CD4-positive, CD25-positive, alpha-beta regulatory T cell (primary cell): Measurements from ENCODE around the gene CEP164. TPM values are rescaled to one million over a fixed set of nuclear protein-coding genes. Genes with fewer than 3 reads are reported as not detected.
"Not testable (repeated sequence)": the region's sequence is repeated elsewhere in the genome, so short reads cannot be mapped to it uniquely, and the experiment has no call there.

ENCODE experiments used
- ATAC-seq, 2 donors: fragments of 150-1000 bp; cut with Tn5 transposase; one replicate each; pipeline ENCODE4 v1.10.0; 2021; ENCODE audit warnings: low read depth in 2 of 2, moderate number of reproducible peaks in 2 of 2, moderate library complexity in 1 of 2
- DNase-seq, 3 donors: peaks; one replicate each; pipeline versions ENCODE4 v3.0.0 to v3.0.0-alpha.2; 2012 to 2022; ENCODE audit warnings: mixed read lengths in 1 of 3
- H3K27ac ChIP-seq: one replicate; pipeline ENCODE4 v1.7.0; 2013; ENCODE audit warnings: mild to moderate bottlenecking, low read length; ENCODE audit not compliant: insufficient read depth, poor library complexity, severe bottlenecking
- H3K27me3 ChIP-seq: one replicate; pipeline ENCODE4 v1.7.0; 2013; ENCODE audit warnings: low read length; ENCODE audit not compliant: control insufficient read depth, insufficient read depth
- H3K36me3 ChIP-seq: one replicate; pipeline ENCODE4 v1.7.0; 2013; ENCODE audit warnings: mild to moderate bottlenecking, low read length, moderate library complexity; ENCODE audit not compliant: control insufficient read depth, insufficient read depth
- H3K4me1 ChIP-seq: 2 replicates; pipeline ENCODE4 v1.7.0; 2013; ENCODE audit warnings: mild to moderate bottlenecking, low read length; ENCODE audit not compliant: insufficient read depth, control insufficient read depth, poor library complexity, severe bottlenecking
- H3K4me3 ChIP-seq: one replicate; pipeline ENCODE4 v1.7.0; 2013; ENCODE audit warnings: low read depth, mild to moderate bottlenecking, low read length, moderate library complexity
- H3K9me3 ChIP-seq, 2 experiments: 1 replicate in 1 of 2; 2 replicates in 1 of 2; pipeline ENCODE4 v1.7.0; 2013; ENCODE audit warnings: low read length in 2 of 2, mild to moderate bottlenecking in 1 of 2, moderate library complexity in 1 of 2; ENCODE audit not compliant: control insufficient read depth in 2 of 2
- H3K27ac Mint-ChIP-seq, 3 donors: one replicate each; pipeline ENCODE4 v1.8.0; 2020 to 2022; ENCODE audit warnings: mild to moderate bottlenecking in 3 of 3, mixed read lengths in 3 of 3, moderate library complexity in 2 of 3
- H3K27me3 Mint-ChIP-seq: one replicate; pipeline ENCODE4 v1.8.0; 2022; ENCODE audit warnings: mild to moderate bottlenecking, mixed read lengths
- H3K36me3 Mint-ChIP-seq: one replicate; pipeline ENCODE4 v1.8.0; 2020; ENCODE audit warnings: mixed read lengths
- H3K4me1 Mint-ChIP-seq, 4 donors: one replicate each; pipeline ENCODE4 v1.8.0; 2020 to 2022; ENCODE audit warnings: mixed read lengths in 4 of 4, mild to moderate bottlenecking in 1 of 4
- H3K4me3 Mint-ChIP-seq, 4 donors: one replicate each; pipeline ENCODE4 v1.8.0; 2020 to 2022; ENCODE audit warnings: mild to moderate bottlenecking in 4 of 4, mixed read lengths in 4 of 4, moderate library complexity in 3 of 4
- H3K9me3 Mint-ChIP-seq, 7 donors: one replicate each; pipeline ENCODE4 v1.8.0; 2020 to 2022; ENCODE audit warnings: mixed read lengths in 7 of 7, mild to moderate bottlenecking in 3 of 7, moderate library complexity in 2 of 7
- polyA plus RNA-seq, 4 donors: library from polyadenylated mRNA; unstranded; fragments of 300-500 nt; fragmentation: Illumina TruSeq; gene quantifications; one replicate each; pipeline ENCODE4 v1.2.3, GENCODE V29; 2021
- total RNA-seq: library from RNA; stranded (reverse); gene quantifications from one replicate; pipeline ENCODE4 v1.2.3, GENCODE V29; 2022

The CEP164 gene
- total and polyA plus RNA-seq, 5 donors from 2014 or later = 19.7 to 73.4 (median 21.3) TPM

GRCh38 chr11:117405898-117406297, 78.2 kb downstream of the CEP164 start:
- peaks cover 28% of the 10 kb centered on the region for H3K36me3 ChIP-seq
- not testable (repeated sequence) for H3K4me1 Mint-ChIP-seq, H3K27ac ChIP-seq

GRCh38 chr11:117407016-117407415, 79.4 kb downstream of the CEP164 start:
- Histone ChIP-seq H3K27ac (no peak overlapping the region), H3K27me3 (no peaks in the 10 kb centered on the region), H3K9me3 (peaks cover 2 to 15% of the 10 kb centered on the region in 2 experiments), H3K4me1 (no peaks in the 10 kb centered on the region), H3K36me3 (peaks cover 28% of the 10 kb centered on the region), H3K4me3 (no peak overlapping the region)
- Mint-ChIP-seq H3K27me3 (no peaks in the 10 kb centered on the region), H3K4me3 (no peak overlapping the region), H3K27ac (no peak overlapping the region), H3K4me1 (peaks cover 0 to 2% (median 0%) of the 10 kb centered on the region in 4 donors), H3K36me3 (peaks cover 57% of the 10 kb centered on the region), H3K9me3 (peaks cover 0 to 12% (median 2%) of the 10 kb centered on the region in 7 donors)
- no peak for DNase-seq
- ATAC-seq = no peak

More at GRCh38 chr11:117405898-117406297, 78.2 kb downstream of the CEP164 start:
- not testable (repeated sequence) for H3K4me3 ChIP-seq, DNase-seq, H3K27ac Mint-ChIP-seq, H3K27me3 ChIP-seq, H3K4me1 ChIP-seq, H3K27me3 Mint-ChIP-seq, ATAC-seq, H3K4me3 Mint-ChIP-seq
- peaks cover 2 to 15% of the 10 kb centered on the region in 2 experiments for H3K9me3 ChIP-seq
- peaks cover 0 to 12% (median 2%) of the 10 kb centered on the region in 7 donors for H3K9me3 Mint-ChIP-seq
- peaks cover 63% of the 10 kb centered on the region for H3K36me3 Mint-ChIP-seq

GRCh38 chr11:117408356-117408755, 80.7 kb downstream of the CEP164 start:
- Mint-ChIP-seq H3K9me3 (peaks cover 0 to 12% (median 2%) of the 10 kb centered on the region in 7 donors), H3K27ac (peak overlapping the region in 1 of 3 donors; percentile 46), H3K4me3 (no peak overlapping the region), H3K36me3 (peaks cover 51% of the 10 kb centered on the region), H3K4me1 (no peaks in the 10 kb centered on the region), H3K27me3 (no peaks in the 10 kb centered on the region)
- no peaks in the 10 kb centered on the region for H3K27me3 ChIP-seq
- no peaks in the 10 kb centered on the region for H3K4me1 ChIP-seq
- ATAC-seq (no peak), DNase-seq (no peak)
- no peak overlapping the region for H3K4me3 ChIP-seq
- H3K36me3 ChIP-seq = peaks cover 28% of the 10 kb centered on the region
- H3K9me3 ChIP-seq = peaks cover 2 to 15% of the 10 kb centered on the region in 2 experiments
- no peak overlapping the region for H3K27ac ChIP-seq

GRCh38 chr11:117409511-117409910, 81.9 kb downstream of the CEP164 start:
- Mint-ChIP-seq H3K36me3 (peaks cover 40% of the 10 kb centered on the region), H3K9me3 (peaks cover 0 to 12% (median 2%) of the 10 kb centered on the region in 7 donors), H3K4me1 (no peaks in the 10 kb centered on the region), H3K4me3 (no peak overlapping the region), H3K27me3 (no peaks in the 10 kb centered on the region), H3K27ac (no peak overlapping the region)
- Histone ChIP-seq H3K27me3 (no peaks in the 10 kb centered on the region), H3K4me1 (no peaks in the 10 kb centered on the region), H3K36me3 (peaks cover 26% of the 10 kb centered on the region), H3K9me3 (peaks cover 2 to 15% of the 10 kb centered on the region in 2 experiments), H3K4me3 (no peak overlapping the region), H3K27ac (no peak overlapping the region)
- ATAC-seq (no peak), DNase-seq (no peak)

- ATAC-seq (no peak), DNase-seq (no peak)
- no peak overlapping the region for H3K27ac Mint-ChIP-seq
- peaks cover 19% of the 10 kb centered on the region for H3K36me3 ChIP-seq
- no peaks in the 10 kb centered on the region for H3K4me1 ChIP-seq
- H3K9me3 ChIP-seq = peaks cover 2 to 9% of the 10 kb centered on the region in 2 experiments
- no peaks in the 10 kb centered on the region for H3K27me3 ChIP-seq
- peaks cover 37% of the 10 kb centered on the region for H3K36me3 Mint-ChIP-seq
- no peaks in the 10 kb centered on the region for H3K27me3 Mint-ChIP-seq
- H3K4me3 Mint-ChIP-seq = no peak overlapping the region
- H3K27ac ChIP-seq = no peak overlapping the region
- H3K9me3 Mint-ChIP-seq = peaks cover 0 to 11% (median 2%) of the 10 kb centered on the region in 7 donors
- no peaks in the 10 kb centered on the region for H3K4me1 Mint-ChIP-seq
- no peak overlapping the region for H3K4me3 ChIP-seq
Observed at GRCh38 chr11:117410238-117410637, 82.6 kb downstream of the CEP164 start.

GRCh38 chr11:117410861-117411710, 83.4 kb downstream of the CEP164 start:
- H3K4me1 Mint-ChIP-seq = no peaks in the 10 kb centered on the region
- H3K4me3 Mint-ChIP-seq = peak overlapping the region in 1 of 4 donors; percentile 27
- no peaks in the 10 kb centered on the region for H3K27me3 ChIP-seq
- no peak for DNase-seq
- ATAC-seq = no peak
- H3K27me3 Mint-ChIP-seq = no peaks in the 10 kb centered on the region
- H3K4me1 ChIP-seq = no peaks in the 10 kb centered on the region
- peaks cover 28% of the 10 kb centered on the region for H3K36me3 Mint-ChIP-seq
- H3K36me3 ChIP-seq = peaks cover 12% of the 10 kb centered on the region
- peaks cover 0 to 4% of the 10 kb centered on the region in 2 experiments for H3K9me3 ChIP-seq
- peak overlapping the region in 1 of 3 donors; percentile 49 for H3K27ac Mint-ChIP-seq
- no peak overlapping the region for H3K4me3 ChIP-seq
- H3K27ac ChIP-seq = no peak overlapping the region
- H3K9me3 Mint-ChIP-seq = peaks cover 0 to 4% (median 0%) of the 10 kb centered on the region in 7 donors

GRCh38 chr11:117411736-117412135, 84.1 kb downstream of the CEP164 start:
- DNase-seq (no peak), ATAC-seq (no peak)
- H3K9me3 ChIP-seq = no peaks in the 10 kb centered on the region
- H3K27ac Mint-ChIP-seq = no peak overlapping the region
- no peaks in the 10 kb centered on the region for H3K27me3 ChIP-seq
- no peak overlapping the region for H3K4me3 ChIP-seq
- peaks cover 0 to 4% (median 0%) of the 10 kb centered on the region in 7 donors for H3K9me3 Mint-ChIP-seq
- no peak overlapping the region for H3K27ac ChIP-seq
- H3K4me1 Mint-ChIP-seq = no peaks in the 10 kb centered on the region
- peaks cover 23% of the 10 kb centered on the region for H3K36me3 Mint-ChIP-seq
- H3K4me1 ChIP-seq = no peaks in the 10 kb centered on the region
- no peak overlapping the region for H3K4me3 Mint-ChIP-seq
- H3K27me3 Mint-ChIP-seq = no peaks in the 10 kb centered on the region
- H3K36me3 ChIP-seq = peaks cover 12% of the 10 kb centered on the region
